Measurements from ENCODE around the gene CTNNA2.

Gene CTNNA2

GRCh38 chr2:79666430-79666829 lies 153.6 kb downstream of the CTNNA2 start:
- no peak overlapping the region for H4K8ac ChIP-seq (ENCODE audit: low read depth, low read length)
- no peaks in the 10 kb centered on the region for H3K9me3 ChIP-seq (ENCODE audit: insufficient read depth, low read depth, low read length)
- no peak overlapping the region for H3K27ac ChIP-seq (ENCODE audit: low read depth, low read length)
- H2BK5ac ChIP-seq (ENCODE audit: low read depth, low read length, poor library complexity): no peak overlapping the region
- no peak overlapping the region for H4K12ac ChIP-seq (ENCODE audit: low read depth, low read length)
- H3K4me3 ChIP-seq (ENCODE audit: low read depth, low read length): no peak overlapping the region
- no peaks in the 10 kb centered on the region for H3K27me3 ChIP-seq (ENCODE audit: insufficient read depth, low read length)
- H3K4me2 ChIP-seq (ENCODE audit: low read length): no peak overlapping the region
- H3K14ac ChIP-seq (ENCODE audit: low read length): no peak overlapping the region
- no peak overlapping the region for H3K4ac ChIP-seq (ENCODE audit: low read depth, low read length)
- no peak overlapping the region for H3K18ac ChIP-seq (ENCODE audit: low read length)
- no peak overlapping the region for H4K91ac ChIP-seq (ENCODE audit: low read depth, low read length)
- no peaks in the 10 kb centered on the region for H3K36me3 ChIP-seq (ENCODE audit: control insufficient read depth in 1 of 2, insufficient read depth in 2 of 2, low read length in 2 of 2)
- no peak overlapping the region for H3K9ac ChIP-seq (ENCODE audit: low read length)
- no peaks in the 10 kb centered on the region for H3K79me2 ChIP-seq (ENCODE audit: control insufficient read depth, insufficient read depth, low read length, poor library complexity)
- no peak overlapping the region for H2BK120ac ChIP-seq (ENCODE audit: insufficient read depth, low read length, poor library complexity)
- no CpG with 5 or more reads among the region's 4 CpGs for WGBS (ENCODE audit: extremely low coverage, insufficient coverage, insufficient read length)
- no peak overlapping the region for H2BK12ac ChIP-seq (ENCODE audit: low read length)
- no peak overlapping the region for H3K23ac ChIP-seq (ENCODE audit: low read length)
- peaks cover 0 to 3% of the 10 kb centered on the region in 2 experiments for H3K4me1 ChIP-seq (ENCODE audit: control insufficient read depth in 1 of 2, insufficient read depth in 2 of 2, low read length in 2 of 2)
- no peaks in the 10 kb centered on the region for H3K79me1 ChIP-seq (ENCODE audit: low read length)
- DNase-seq: no peak
- no peak overlapping the region for H2AK5ac ChIP-seq (ENCODE audit: low read length)
- no peak overlapping the region for H2AFZ ChIP-seq (ENCODE audit: insufficient read depth, low read length, poor library complexity)

GRCh38 chr2:79669714-79670113 lies 156.9 kb downstream of the CTNNA2 start:
- Histone ChIP-seq H2BK120ac (ENCODE audit: insufficient read depth, low read length, poor library complexity) (no peak overlapping the region), H2BK12ac (ENCODE audit: low read length) (no peak overlapping the region), H3K79me1 (ENCODE audit: low read length) (no peaks in the 10 kb centered on the region), H3K23ac (ENCODE audit: low read length) (no peak overlapping the region), H2AK5ac (ENCODE audit: low read length) (no peak overlapping the region), H4K8ac (ENCODE audit: low read depth, low read length) (no peak overlapping the region), H3K9ac (ENCODE audit: low read length) (no peak overlapping the region), H3K4me3 (ENCODE audit: low read depth, low read length) (no peak overlapping the region), H3K9me3 (ENCODE audit: insufficient read depth, low read depth, low read length) (no peaks in the 10 kb centered on the region), H4K12ac (ENCODE audit: low read depth, low read length) (no peak overlapping the region), H4K91ac (ENCODE audit: low read depth, low read length) (no peak overlapping the region), H3K79me2 (ENCODE audit: control insufficient read depth, insufficient read depth, low read length, poor library complexity) (no peaks in the 10 kb centered on the region), H3K18ac (ENCODE audit: low read length) (no peak overlapping the region), H3K14ac (ENCODE audit: low read length) (no peak overlapping the region), H3K4me1 (ENCODE audit: control insufficient read depth in 1 of 2, insufficient read depth in 2 of 2, low read length in 2 of 2) (peaks cover 0 to 3% of the 10 kb centered on the region in 2 experiments), H3K4me2 (ENCODE audit: low read length) (no peak overlapping the region), H2BK5ac (ENCODE audit: low read depth, low read length, poor library complexity) (no peak overlapping the region), H3K36me3 (ENCODE audit: control insufficient read depth in 1 of 2, insufficient read depth in 2 of 2, low read length in 2 of 2) (no peaks in the 10 kb centered on the region), H3K27ac (ENCODE audit: low read depth, low read length) (no peak overlapping the region), H3K4ac (ENCODE audit: low read depth, low read length) (no peak overlapping the region), H3K27me3 (ENCODE audit: insufficient read depth, low read length) (no peaks in the 10 kb centered on the region), H2AFZ (ENCODE audit: insufficient read depth, low read length, poor library complexity) (no peak overlapping the region)
- DNase-seq: no peak
- no CpG with 5 or more reads among the region's 5 CpGs for WGBS (ENCODE audit: extremely low coverage, insufficient coverage, insufficient read length)

GRCh38 chr2:79670198-79670597 lies 157.3 kb downstream of the CTNNA2 start:
- no CpG with 5 or more reads among the region's 11 CpGs for WGBS (ENCODE audit: extremely low coverage, insufficient coverage, insufficient read length)
- H2AFZ ChIP-seq (ENCODE audit: insufficient read depth, low read length, poor library complexity): no peak overlapping the region

GRCh38 chr2:79686884-79687283 lies 174.0 kb downstream of the CTNNA2 start:
- Histone ChIP-seq H3K79me2 (ENCODE audit: control insufficient read depth, insufficient read depth, low read length, poor library complexity) (no peaks in the 10 kb centered on the region), H2AK5ac (ENCODE audit: low read length) (no peak overlapping the region), H3K18ac (ENCODE audit: low read length) (no peak overlapping the region), H4K91ac (ENCODE audit: low read depth, low read length) (no peak overlapping the region), H3K36me3 (ENCODE audit: control insufficient read depth in 1 of 2, insufficient read depth in 2 of 2, low read length in 2 of 2) (no peaks in the 10 kb centered on the region), H3K23ac (ENCODE audit: low read length) (no peak overlapping the region), H3K4ac (ENCODE audit: low read depth, low read length) (no peak overlapping the region), H3K27me3 (ENCODE audit: insufficient read depth, low read length) (no peaks in the 10 kb centered on the region), H4K8ac (ENCODE audit: low read depth, low read length) (no peak overlapping the region), H2AFZ (ENCODE audit: insufficient read depth, low read length, poor library complexity) (no peak overlapping the region), H3K4me3 (ENCODE audit: low read depth, low read length) (no peak overlapping the region), H2BK120ac (ENCODE audit: insufficient read depth, low read length, poor library complexity) (no peak overlapping the region), H3K14ac (ENCODE audit: low read length) (no peak overlapping the region), H2BK12ac (ENCODE audit: low read length) (no peak overlapping the region), H3K4me1 (ENCODE audit: control insufficient read depth in 1 of 2, insufficient read depth in 2 of 2, low read length in 2 of 2) (no peaks in the 10 kb centered on the region), H3K79me1 (ENCODE audit: low read length) (no peaks in the 10 kb centered on the region), H3K4me2 (ENCODE audit: low read length) (no peak overlapping the region), H2BK5ac (ENCODE audit: low read depth, low read length, poor library complexity) (no peak overlapping the region), H3K27ac (ENCODE audit: low read depth, low read length) (no peak overlapping the region), H3K9ac (ENCODE audit: low read length) (no peak overlapping the region), H3K9me3 (ENCODE audit: insufficient read depth, low read depth, low read length) (no peaks in the 10 kb centered on the region), H4K12ac (ENCODE audit: low read depth, low read length) (no peak overlapping the region)
- no peak for DNase-seq
- no CpG with 5 or more reads among the region's 1 CpG for WGBS (ENCODE audit: extremely low coverage, insufficient coverage, insufficient read length)

More at GRCh38 chr2:79670198-79670597, 157.3 kb downstream of the CTNNA2 start:
- H3K36me3 ChIP-seq (ENCODE audit: control insufficient read depth in 1 of 2, insufficient read depth in 2 of 2, low read length in 2 of 2): no peaks in the 10 kb centered on the region
- no peak overlapping the region for H4K91ac ChIP-seq (ENCODE audit: low read depth, low read length)
- no peaks in the 10 kb centered on the region for H3K27me3 ChIP-seq (ENCODE audit: insufficient read depth, low read length)
- H3K18ac ChIP-seq (ENCODE audit: low read length): no peak overlapping the region
- H4K12ac ChIP-seq (ENCODE audit: low read depth, low read length): no peak overlapping the region
- no peaks in the 10 kb centered on the region for H3K79me2 ChIP-seq (ENCODE audit: control insufficient read depth, insufficient read depth, low read length, poor library complexity)
- peak in 1 of 2 donors; percentile 1 for DNase-seq
- no peak overlapping the region for H2BK120ac ChIP-seq (ENCODE audit: insufficient read depth, low read length, poor library complexity)
- no peak overlapping the region for H3K9ac ChIP-seq (ENCODE audit: low read length)
- no peak overlapping the region for H3K23ac ChIP-seq (ENCODE audit: low read length)
- H3K4me3 ChIP-seq (ENCODE audit: low read depth, low read length): no peak overlapping the region
- no peaks in the 10 kb centered on the region for H3K9me3 ChIP-seq (ENCODE audit: insufficient read depth, low read depth, low read length)
- no peak overlapping the region for H3K14ac ChIP-seq (ENCODE audit: low read length)
- no peak overlapping the region for H2AK5ac ChIP-seq (ENCODE audit: low read length)
- H4K8ac ChIP-seq (ENCODE audit: low read depth, low read length): peak overlapping the region; percentile 59
- H2BK12ac ChIP-seq (ENCODE audit: low read length): no peak overlapping the region
- no peak overlapping the region for H2BK5ac ChIP-seq (ENCODE audit: low read depth, low read length, poor library complexity)
- H3K4me1 ChIP-seq (ENCODE audit: control insufficient read depth in 1 of 2, insufficient read depth in 2 of 2, low read length in 2 of 2): peaks cover 0 to 3% of the 10 kb centered on the region in 2 experiments
- no peaks in the 10 kb centered on the region for H3K79me1 ChIP-seq (ENCODE audit: low read length)
- no peak overlapping the region for H3K4ac ChIP-seq (ENCODE audit: low read depth, low read length)
- H3K4me2 ChIP-seq (ENCODE audit: low read length): peak overlapping the region; percentile 15
- no peak overlapping the region for H3K27ac ChIP-seq (ENCODE audit: low read depth, low read length)
